ENCODE data around the gene COX10.
"Not testable (repeated sequence)": the region's sequence is repeated elsewhere in the genome, so short reads cannot be mapped to it uniquely, and the experiment has no call there.

The COX10 gene

DNA sequence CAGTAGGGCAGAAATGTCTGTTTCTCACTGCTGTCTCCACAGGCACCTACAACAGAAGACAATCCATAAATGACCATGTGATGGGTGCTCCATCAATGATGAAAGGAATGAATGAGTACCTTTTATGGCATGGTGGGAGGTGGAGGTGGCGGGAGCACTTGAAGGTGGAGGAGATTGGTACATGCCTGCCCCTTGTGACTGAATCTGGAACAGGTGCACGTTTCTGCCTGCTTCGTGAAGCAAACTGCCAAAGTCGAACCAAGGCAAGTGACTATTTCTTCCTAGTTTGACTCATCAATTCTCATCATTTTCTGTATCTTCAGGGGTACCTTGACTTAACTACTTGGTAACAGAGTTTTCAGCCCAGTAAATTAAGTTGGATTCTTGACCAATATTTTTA, 141.9 kb downstream of the COX10 start:
- no peak for DNase-seq

DNA sequence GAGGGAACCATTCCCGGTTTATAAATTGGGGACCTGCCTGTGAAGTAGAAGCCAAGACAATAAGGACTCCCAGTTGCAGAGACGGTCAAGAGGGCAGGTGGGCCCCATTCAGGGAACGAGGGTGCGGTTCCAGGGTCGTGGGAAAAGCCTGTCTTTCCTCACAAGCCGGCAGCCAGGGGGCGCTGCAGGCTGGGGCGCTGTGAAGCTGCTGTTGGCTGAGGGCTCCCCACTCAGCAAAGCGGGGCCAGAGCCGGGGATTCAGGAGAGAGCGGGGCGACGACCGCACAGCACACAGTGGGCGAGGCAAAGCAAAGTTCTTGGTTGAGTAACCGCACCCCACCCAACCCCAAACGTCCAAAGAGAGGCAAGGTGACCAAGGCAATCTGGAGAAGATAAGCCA, 142.5 kb downstream of the COX10 start:
- DNase-seq, result no peak

DNA sequence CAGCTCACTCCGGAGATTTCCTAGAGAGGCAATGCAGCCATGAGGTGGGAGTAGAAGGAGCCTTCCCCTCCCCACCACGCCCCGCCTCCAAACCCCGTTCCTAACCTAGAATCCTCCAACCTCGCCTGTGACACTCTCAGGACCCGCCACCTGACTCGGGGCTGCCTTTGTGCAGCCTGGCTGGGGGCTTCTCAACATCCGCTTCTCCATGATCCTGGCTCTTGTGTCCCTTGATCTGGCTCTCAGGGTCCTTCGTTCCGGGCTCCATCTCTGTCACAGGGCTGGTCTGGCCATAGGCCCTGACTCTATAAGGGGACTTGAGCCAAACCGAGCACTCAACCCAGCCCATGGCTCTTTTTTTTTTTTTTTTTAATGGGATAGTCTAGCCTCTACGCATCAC, 143.1 kb downstream of the COX10 start:
- no peak for DNase-seq

DNA sequence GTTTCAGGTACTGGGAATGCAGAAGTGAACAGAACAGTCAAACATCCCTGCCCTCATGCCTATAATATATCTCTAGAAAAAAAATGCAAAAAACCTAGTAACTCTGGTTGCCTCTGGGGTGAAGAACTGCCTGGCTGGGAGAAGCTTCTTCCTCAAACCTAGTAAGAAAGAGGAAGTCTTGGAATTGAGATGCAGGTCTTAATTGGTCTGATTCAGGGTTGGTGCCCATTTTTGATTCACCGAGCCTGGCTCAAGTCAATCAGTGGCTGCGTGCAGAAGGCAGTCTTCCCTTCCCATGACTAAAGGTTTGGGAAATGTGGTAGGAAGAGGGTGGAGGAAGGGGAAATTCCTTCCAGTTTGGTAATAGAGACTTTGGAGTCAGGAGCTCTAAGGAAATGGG, 145.0 kb downstream of the COX10 start:
- DNase-seq, result no peak

DNA sequence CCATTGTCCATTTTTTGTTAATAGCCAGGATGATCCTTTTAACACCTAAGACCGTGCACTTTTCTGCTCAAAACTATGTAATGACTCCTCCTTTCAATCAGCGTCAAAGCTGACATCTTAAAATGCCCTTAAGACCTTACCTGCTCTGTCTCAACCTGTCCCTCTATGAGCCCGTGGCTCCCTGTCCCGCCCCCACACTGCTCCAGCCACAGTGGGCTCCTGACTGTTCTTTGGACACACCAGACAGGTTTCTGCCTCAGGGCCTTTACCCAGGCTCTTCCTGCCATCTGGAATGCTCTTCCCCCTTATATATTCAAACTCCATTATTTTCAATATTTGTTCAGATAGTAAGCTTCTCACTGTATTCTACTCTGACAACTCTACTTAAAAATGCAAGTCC, 153.3 kb downstream of the COX10 start:
- DNase-seq, result no peak

DNA sequence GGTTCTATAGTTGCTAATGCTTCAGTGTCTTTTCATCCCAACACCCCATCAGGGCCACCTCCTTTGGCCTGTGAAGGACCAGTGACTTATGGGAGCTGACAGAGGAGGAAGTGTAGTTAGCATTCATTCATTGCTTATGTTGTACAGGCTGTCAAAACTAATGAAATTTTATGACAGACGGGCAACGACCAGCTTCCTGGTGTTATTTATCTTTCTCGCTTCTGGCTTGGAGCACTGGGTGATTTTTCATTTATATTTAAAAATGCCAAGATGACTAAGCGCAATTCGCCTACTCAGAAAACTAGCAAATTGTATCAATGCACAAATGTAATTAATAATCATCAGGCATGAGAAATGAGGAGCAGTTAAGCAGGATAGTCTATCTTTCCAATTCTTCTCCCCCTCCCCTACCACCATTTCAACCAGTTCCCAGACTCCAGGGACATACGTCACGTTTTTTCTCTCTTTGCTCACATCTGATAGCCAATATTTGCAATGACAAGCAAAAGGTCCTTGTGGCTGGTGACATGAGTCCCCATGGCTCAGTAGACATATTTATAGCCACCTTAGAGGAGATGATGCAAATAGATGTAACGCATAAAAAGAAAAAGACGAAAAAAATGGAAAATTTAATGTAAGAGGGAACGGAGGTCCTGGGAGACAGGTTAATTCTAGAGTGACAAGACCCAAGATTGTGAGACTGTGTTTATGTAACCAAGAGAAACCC, 156.1 kb downstream of the COX10 start:
- no peak for DNase-seq

DNA sequence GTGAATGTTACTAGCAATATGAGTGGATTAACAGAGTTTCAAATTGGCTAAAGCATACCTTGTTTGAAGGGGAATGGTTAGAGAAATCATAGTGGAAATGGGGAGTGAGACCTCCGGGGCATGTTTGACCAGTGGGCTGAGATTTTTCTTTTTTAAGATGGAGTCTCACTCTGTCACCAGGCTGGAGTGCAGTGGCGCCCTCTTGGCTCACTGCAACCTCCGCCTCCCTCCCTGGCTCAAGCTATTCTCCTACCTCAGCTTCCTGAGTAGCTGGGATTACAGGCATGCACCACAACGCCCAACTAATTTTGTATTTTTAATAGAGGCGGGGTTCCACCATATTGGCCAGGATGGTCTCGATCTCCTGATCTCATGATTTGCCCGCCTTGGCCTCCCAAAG, 157.7 kb downstream of the COX10 start:
- no peak for DNase-seq

DNA sequence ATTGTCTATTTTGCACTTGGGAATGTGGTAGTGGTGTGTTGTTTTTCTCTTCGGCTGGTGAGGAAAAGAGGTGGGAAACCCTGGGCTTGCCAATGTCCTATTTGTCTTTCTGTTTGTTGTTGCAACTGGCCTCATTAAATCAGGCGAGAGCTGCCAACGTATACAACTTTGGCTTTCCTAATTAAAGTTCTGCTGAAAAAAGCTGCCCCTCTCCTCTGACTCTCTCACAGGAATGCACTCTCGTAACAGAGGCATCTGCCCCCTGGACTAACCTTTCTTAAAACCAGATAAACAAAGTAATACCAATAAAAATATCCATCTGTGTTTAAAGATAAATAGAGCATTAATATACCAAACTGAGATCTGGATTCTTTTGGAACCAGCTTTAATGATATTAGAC, 159.6 kb downstream of the COX10 start:
- DNase-seq, result no peak

DNA sequence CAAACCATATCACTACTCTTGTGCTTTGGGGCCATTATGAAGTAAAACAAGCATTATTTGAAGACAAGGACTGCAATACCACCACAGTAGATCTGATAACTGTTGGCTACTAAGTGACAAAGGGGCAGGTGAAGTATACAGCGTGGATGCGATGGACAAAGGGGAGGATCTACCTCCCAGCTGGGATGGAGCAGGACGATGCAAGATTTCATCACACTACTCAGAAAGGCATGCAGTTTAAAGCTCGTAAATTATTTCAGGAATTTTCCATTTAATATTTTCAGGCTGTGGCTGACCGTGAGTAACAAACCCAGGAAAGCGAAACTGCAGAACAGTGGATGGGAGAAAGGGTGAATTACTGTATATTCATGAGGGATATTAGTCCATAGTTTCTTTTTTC, 161.9 kb downstream of the COX10 start:
- DNase-seq, result not testable (repeated sequence)

DNA sequence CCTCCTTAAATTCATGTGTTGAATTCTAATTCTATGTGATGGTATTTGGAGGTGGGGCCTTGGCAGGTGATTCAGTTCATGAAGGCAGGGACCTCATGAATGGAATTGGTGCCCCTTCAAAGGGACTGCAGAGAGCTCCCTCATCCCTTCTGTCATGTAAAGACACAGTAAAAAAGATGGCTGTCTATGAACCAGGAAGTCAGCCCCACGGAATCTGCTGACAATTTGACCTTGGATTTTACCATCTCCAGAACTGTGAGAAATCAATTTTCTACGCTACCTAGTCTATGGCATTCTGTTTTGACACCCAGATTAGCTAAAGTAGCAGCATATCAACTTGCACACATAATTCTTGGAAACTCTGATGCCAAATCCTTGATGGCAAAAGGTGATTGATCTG, 165.7 kb downstream of the COX10 start:
- DNase-seq, result not testable (repeated sequence)

DNA sequence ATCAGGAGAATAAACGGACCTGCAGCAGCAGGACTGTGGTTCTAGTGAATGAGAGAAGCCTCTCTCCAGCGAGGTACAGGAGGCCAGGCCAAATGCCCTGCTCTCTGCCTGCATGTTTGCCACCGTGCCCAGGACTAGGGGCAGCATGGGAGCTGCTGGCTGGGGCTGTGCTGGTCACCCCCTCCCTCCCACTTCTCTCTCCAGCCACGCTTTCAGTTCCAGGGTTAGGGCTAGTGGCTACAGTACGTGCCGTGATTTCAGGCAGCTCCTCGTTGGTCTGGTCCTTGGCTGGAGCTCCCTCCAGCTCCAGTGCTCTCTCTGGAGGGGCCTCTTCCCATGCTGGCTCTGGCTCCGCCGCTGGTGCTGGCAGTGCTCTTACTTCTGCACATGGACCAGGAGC, 166.7 kb downstream of the COX10 start:
- DNase-seq, result not testable (repeated sequence)

DNA sequence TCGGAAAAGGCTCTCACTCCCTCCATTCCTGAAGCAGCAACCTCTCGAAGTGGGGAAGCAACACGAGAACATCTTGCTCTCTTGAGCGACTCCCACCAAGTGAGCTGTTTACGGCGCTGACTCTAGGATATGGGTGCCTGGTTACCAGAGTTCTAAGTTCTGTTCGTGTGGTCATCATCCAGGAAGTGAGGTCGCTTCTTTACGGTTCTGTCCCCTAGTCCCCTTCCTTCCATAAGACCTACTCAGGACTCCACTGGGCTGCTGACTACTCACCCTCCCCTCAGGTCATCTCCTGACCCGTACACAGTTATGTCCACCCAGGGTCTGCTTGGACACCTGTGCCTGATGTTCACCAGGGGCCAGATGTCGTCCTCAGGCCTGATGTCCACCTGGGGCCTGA, 167.5 kb downstream of the COX10 start, which contains the start of gene CDRT15:
CDRT15 (minus strand) TSS at position 101 of the 400 bp plus-strand sequence; CDS start at position 72, 29 bp downstream.
- DNase-seq, result not testable (repeated sequence)

DNA sequence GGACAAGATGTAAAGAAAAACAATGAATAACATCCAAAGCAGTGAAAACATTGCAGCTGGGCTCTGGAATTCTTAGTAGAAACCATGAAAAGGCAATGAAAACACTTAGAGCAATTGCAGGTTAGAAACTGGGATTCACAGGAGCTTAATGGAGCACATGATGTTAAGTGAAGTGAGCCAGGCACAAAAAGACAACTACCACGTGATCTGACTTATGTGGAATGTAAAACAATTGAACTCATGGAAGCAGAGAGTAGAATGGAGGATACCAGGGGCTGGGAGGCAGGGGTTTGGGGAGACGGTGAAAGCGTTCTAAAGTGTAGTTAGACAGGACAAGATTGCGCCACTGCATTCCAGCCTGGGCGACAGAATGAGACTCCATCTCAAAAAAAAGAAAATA, 170.0 kb downstream of the COX10 start:
- not testable (repeated sequence) for DNase-seq

DNA sequence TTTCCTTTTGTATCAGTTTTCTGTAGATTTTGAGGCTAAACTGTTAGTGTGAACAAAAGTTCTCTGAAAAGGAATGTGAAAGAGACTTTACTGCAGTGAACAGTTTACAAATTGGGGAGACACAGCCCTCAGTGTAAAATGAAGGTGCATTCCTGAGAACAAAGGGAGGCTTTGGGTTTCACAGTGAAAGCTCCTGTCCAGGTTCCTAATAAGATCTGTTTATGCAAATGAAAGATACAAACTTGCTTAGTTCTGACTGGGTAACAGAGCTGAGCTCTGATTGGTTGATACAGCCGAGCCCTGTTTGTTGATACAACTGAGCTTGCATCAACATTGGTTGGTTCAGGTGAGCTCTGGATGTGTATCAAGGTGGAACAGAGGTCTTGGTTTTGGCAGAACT, 175.7 kb downstream of the COX10 start:
- no peak for DNase-seq

DNA sequence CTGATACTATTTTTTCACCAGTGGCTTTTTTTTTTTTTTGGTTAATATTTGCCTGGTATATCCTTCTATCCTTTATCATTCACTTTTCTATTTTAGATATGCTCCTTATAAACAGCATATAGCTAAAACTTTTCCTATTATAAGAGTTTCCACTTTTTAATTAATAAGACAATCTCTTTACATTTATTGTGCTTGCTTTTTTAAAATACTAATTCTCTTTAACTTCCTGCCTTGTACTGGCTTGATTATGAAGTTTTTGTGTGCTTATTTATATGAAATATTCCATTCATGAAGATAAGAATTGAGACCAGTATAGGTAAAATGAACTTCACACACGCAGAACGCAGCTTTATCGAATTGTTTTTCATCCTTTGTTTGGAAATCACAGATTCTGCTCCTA, 176.3 kb downstream of the COX10 start:
- DNase-seq, result no peak

Data from NK-92 treated with Interleukin-12 subunit alpha and Interleukin-12 subunit beta, amount 100 ng/mL, for 24 hours (cell line).